ENCODE data around the gene PPARA. TPM values are rescaled to one million over a fixed set of nuclear protein-coding genes. Genes with fewer than 3 reads are reported as not detected.

PPARA gene
- total and polyA plus RNA-seq, 2 donors (not counting 1 experiment from before 2014, with no cell fraction given): 10.2 to 17.5 TPM

DNA sequence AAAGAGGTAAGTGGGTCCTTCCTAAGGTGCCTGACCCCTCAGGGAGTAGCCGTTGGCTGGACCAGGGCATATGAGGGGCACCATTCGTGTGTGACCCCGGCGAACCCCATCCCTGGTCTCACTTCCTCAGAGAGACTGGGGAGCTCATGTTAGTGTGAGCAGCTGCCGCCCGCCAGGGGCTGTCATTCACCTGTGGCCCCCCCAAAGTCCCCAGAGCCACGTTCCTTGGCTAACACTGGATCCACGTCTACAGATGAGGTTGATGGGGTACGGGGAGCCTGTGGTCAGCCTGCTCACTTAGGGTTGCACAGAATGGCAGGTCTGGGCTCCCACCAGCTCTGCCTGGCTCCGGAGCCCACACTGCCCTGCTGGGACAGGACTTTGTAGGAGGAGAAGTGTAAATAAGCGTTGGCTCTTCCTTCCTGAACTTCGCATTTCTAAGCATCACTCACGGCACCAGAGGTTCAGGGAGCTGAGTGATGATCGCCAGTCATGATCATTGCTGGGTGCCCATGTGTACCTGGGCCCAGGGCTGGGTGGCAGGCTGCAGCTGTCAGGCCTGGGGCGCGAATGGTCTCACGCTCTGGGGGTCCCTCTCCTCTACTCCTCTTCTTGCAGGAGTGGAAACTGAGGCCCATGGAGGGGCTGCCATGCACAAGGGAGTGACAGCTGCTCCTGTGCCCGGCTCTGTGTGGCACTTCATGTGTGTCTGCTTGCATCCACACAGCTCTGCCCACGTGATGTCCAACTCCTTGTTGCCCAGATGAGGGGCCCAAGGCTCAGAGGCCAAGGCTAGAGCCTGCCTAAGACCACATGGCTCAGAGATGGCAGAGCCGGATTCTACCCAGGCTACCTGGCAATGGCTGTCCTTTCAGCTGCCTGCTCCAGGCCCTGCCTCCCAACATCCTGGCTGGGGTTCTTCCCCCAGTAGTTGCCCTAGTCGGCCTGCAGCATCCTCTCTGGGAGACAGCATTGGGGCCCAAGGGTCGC is 128.6 kb downstream of the PPARA start:
- Histone ChIP-seq H3K4me1 (ENCODE audit: control insufficient read depth, extremely low read depth, insufficient read depth, low read length) (no peaks in the 10 kb centered on the region), H3K27me3 (ENCODE audit: control insufficient read depth, insufficient read depth, low read length) (no peaks in the 10 kb centered on the region), H3K36me3 (ENCODE audit: control insufficient read depth, insufficient read depth, low read length) (peaks cover 25% of the 10 kb centered on the region), H2AFZ (ENCODE audit: low read length) (no peak overlapping the region), H3K9ac (ENCODE audit: insufficient read depth, low read length) (no peak overlapping the region), H3K79me2 (ENCODE audit: control insufficient read depth, insufficient read depth, low read length) (no peaks in the 10 kb centered on the region), H3K4me2 (ENCODE audit: extremely low read depth, insufficient read depth, low read length) (no peak overlapping the region), H4K20me1 (ENCODE audit: control insufficient read depth, extremely low read depth, insufficient read depth, low read length) (no peaks in the 10 kb centered on the region), H3K27ac (ENCODE audit: insufficient read depth, low read length) (no peak overlapping the region), H3K4me3 (replicated peaks in 1 of 4; ENCODE audit: control extremely low read depth in 1 of 4, insufficient read depth in 1 of 4, low read depth in 3 of 4, low read length in 4 of 4) (no peak overlapping the region), H3K9me3 (ENCODE audit: control insufficient read depth, insufficient read depth, low read depth, low read length) (no peaks in the 10 kb centered on the region)
- TF ChIP-seq, protein P1, sequence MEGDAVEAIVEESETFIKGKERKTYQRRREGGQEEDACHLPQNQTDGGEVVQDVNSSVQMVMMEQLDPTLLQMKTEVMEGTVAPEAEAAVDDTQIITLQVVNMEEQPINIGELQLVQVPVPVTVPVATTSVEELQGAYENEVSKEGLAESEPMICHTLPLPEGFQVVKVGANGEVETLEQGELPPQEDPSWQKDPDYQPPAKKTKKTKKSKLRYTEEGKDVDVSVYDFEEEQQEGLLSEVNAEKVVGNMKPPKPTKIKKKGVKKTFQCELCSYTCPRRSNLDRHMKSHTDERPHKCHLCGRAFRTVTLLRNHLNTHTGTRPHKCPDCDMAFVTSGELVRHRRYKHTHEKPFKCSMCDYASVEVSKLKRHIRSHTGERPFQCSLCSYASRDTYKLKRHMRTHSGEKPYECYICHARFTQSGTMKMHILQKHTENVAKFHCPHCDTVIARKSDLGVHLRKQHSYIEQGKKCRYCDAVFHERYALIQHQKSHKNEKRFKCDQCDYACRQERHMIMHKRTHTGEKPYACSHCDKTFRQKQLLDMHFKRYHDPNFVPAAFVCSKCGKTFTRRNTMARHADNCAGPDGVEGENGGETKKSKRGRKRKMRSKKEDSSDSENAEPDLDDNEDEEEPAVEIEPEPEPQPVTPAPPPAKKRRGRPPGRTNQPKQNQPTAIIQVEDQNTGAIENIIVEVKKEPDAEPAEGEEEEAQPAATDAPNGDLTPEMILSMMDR (conservative IDR thresholded peaks at IDR 0.05 in 1 of 2, IDR thresholded peaks at IDR 0.05 in 1 of 2; ENCODE audit: low read depth in 1 of 2, low read length in 2 of 2): no peak
- TF ChIP-seq EZH2 (IDR thresholded peaks at IDR 0.05; ENCODE audit: low read length, missing control alignments): no peak
- DNase-seq (ENCODE audit: low read depth in 2 of 2): no peak

DNA sequence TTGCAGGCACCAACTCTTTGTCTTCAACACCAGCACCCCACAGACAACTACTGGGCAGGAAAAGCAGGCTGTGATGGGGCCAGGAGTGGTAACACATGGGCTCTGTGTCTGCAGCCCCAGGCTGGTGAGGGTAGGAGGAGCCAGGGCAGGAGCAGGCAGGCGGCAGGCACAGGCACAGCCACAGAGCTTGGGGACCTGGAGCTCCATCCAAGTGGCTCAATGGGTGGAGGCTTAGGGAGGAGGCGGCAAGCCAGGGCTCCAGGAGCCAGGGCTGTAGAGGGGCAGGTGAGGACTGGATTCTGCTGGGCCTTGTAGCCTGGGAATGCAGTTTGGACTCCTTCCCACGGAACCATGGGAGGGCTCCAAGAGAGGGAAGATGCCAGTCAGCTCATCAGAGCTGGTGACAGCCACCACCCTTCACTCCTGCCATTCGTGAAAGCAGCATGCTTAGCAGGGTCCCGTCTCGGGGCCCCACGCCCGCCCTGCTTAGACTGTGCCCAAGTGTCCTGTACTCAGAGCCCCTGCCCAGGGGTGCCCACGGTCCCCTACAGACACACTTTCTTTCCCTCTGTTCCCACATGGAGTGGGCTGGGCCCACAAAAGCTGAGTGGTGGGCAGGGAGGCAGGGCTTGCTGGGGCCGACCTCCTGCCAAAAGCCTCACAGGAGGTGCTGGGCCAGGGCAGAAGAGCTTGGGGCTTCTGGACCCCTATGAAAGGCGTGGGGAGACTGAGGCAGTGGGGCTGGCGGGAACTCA is 129.9 kb downstream of the PPARA start:
- H3K79me2 ChIP-seq (ENCODE audit: control insufficient read depth, insufficient read depth, low read length): no peaks in the 10 kb centered on the region
- H3K9ac ChIP-seq (ENCODE audit: insufficient read depth, low read length): no peak overlapping the region
- no peaks in the 10 kb centered on the region for H4K20me1 ChIP-seq (ENCODE audit: control insufficient read depth, extremely low read depth, insufficient read depth, low read length)
- no peak overlapping the region for H2AFZ ChIP-seq (ENCODE audit: low read length)
- H3K4me1 ChIP-seq (ENCODE audit: control insufficient read depth, extremely low read depth, insufficient read depth, low read length): no peaks in the 10 kb centered on the region
- no peak overlapping the region for H3K27ac ChIP-seq (ENCODE audit: insufficient read depth, low read length)
- TF ChIP-seq, protein P1 (conservative IDR thresholded peaks at IDR 0.05 in 1 of 2, IDR thresholded peaks at IDR 0.05 in 1 of 2; ENCODE audit: low read depth in 1 of 2, low read length in 2 of 2): no peak
- no peak for TF ChIP-seq EZH2 (IDR thresholded peaks at IDR 0.05; ENCODE audit: low read length, missing control alignments)
- no peak overlapping the region for H3K4me3 ChIP-seq (replicated peaks in 1 of 4; ENCODE audit: control extremely low read depth in 1 of 4, insufficient read depth in 1 of 4, low read depth in 3 of 4, low read length in 4 of 4)
- no peaks in the 10 kb centered on the region for H3K27me3 ChIP-seq (ENCODE audit: control insufficient read depth, insufficient read depth, low read length)
- H3K36me3 ChIP-seq (ENCODE audit: control insufficient read depth, insufficient read depth, low read length): peaks cover 28% of the 10 kb centered on the region
- H3K9me3 ChIP-seq (ENCODE audit: control insufficient read depth, insufficient read depth, low read depth, low read length): no peaks in the 10 kb centered on the region
- DNase-seq (ENCODE audit: low read depth in 2 of 2): no peak
- H3K4me2 ChIP-seq (ENCODE audit: extremely low read depth, insufficient read depth, low read length): no peak overlapping the region

DNA sequence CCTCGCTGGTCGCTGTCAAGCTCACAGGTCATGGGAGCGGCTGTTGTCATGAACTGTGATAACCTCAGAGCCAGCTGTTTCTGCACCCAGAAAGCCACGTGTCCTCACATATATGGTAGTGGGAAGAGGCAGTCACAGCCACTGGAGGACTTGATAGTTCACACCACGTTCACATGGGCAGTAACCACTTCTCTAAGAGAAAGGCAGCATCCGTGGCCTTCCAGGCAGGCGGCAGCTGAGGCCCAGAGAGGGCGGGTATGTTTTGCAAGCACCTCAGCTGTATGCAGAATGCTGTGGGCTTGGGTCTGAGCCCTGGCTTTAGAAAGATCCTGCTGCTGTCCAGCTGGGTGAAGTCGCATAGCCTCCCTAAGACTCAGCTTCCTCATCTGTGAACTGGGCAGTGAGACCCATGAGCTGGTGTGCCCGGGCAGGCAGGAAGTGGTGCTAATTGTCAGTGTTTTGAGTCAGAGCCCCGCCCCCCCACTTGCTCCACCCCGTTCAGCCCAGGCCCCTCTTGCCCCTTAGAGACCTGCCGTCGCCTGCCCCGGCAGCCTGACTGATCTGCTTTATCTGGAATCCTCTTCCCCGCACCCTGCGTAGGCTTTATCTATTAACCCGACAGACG is 130.8 kb downstream of the PPARA start:
- Histone ChIP-seq H3K27me3 (ENCODE audit: control insufficient read depth, insufficient read depth, low read length) (no peaks in the 10 kb centered on the region), H3K4me1 (ENCODE audit: control insufficient read depth, extremely low read depth, insufficient read depth, low read length) (no peaks in the 10 kb centered on the region), H3K4me2 (ENCODE audit: extremely low read depth, insufficient read depth, low read length) (no peak overlapping the region), H3K27ac (ENCODE audit: insufficient read depth, low read length) (no peak overlapping the region), H3K9ac (ENCODE audit: insufficient read depth, low read length) (no peak overlapping the region), H4K20me1 (ENCODE audit: control insufficient read depth, extremely low read depth, insufficient read depth, low read length) (no peaks in the 10 kb centered on the region), H3K79me2 (ENCODE audit: control insufficient read depth, insufficient read depth, low read length) (no peaks in the 10 kb centered on the region), H3K4me3 (replicated peaks in 1 of 4; ENCODE audit: control extremely low read depth in 1 of 4, insufficient read depth in 1 of 4, low read depth in 3 of 4, low read length in 4 of 4) (no peak overlapping the region), H2AFZ (ENCODE audit: low read length) (no peak overlapping the region), H3K36me3 (ENCODE audit: control insufficient read depth, insufficient read depth, low read length) (peaks cover 30% of the 10 kb centered on the region), H3K9me3 (ENCODE audit: control insufficient read depth, insufficient read depth, low read depth, low read length) (no peaks in the 10 kb centered on the region)
- TF ChIP-seq EZH2 (IDR thresholded peaks at IDR 0.05; ENCODE audit: low read length, missing control alignments): no peak
- TF ChIP-seq, protein P1 (conservative IDR thresholded peaks at IDR 0.05 in 1 of 2, IDR thresholded peaks at IDR 0.05 in 1 of 2; ENCODE audit: low read depth in 1 of 2, low read length in 2 of 2): no peak
- DNase-seq (ENCODE audit: low read depth in 2 of 2): no peak

All from fibroblast of lung (primary cell).